NCI-H1694 (cell line): Measurements from ENCODE around the gene THAP12.

Experiments used
- DNase-seq: peaks from one replicate; lab custom pipeline; 2025; lab: John Stamatoyannopoulos, UW

THAP12 gene

DNA sequence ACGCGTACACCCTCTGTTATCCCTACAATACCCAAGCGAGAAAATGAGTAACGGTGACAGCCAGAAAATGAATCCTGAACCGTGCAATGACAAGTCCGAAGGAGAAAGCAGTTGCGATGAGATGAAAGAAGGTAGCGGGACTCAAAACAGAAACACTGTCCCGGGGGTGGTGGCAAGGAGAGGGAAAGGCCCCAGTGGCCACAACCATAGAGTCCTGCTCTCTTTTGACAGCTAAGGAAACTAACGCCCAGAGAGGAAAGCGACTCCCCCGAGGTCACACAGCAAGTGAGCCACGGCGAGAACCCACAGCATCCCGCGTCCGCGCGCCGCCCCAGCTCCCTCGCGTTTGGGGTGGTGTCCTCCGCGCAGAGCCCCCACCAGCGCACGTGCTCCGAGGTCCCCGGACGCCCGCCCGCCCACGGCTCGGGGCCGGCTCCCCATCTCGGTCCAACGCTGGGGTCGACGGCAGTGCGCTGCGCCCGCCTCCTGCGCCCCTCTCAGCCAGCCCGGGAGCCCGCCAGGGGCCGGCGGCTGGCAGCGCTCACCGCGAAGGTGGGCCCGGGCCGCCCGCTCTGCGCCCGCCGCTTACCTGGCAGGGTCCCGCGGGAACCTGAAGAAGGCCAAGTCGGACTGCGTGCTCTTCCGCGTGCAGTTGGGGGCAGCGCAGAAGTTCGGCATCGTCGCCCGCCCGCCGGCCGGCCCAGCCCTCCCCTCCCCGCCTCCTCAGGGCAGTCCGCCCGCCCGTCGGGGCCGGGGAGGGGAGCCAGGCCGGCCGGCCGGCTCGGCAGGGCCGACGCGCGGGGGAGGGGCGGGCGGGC is 564 bp downstream of the THAP12 start:
- DNase-seq = no peak

DNA sequence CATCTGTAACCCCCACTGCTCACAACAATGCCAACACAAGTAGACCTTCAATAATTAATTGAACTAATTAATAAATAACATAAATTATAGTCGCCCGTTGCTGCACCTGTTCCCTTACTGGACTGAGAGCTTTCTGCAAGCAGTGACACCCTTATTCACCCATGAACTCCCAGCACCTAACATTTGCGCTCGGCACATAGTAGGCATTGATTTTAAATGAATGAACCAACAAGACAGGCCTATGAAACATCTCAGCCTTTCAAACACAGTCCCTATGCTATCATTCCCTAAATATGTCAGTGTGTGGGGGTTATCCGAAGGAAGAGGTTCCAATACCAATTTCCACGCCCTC is 1.1 kb downstream of the THAP12 start:
- peak; percentile 7 for DNase-seq

DNA sequence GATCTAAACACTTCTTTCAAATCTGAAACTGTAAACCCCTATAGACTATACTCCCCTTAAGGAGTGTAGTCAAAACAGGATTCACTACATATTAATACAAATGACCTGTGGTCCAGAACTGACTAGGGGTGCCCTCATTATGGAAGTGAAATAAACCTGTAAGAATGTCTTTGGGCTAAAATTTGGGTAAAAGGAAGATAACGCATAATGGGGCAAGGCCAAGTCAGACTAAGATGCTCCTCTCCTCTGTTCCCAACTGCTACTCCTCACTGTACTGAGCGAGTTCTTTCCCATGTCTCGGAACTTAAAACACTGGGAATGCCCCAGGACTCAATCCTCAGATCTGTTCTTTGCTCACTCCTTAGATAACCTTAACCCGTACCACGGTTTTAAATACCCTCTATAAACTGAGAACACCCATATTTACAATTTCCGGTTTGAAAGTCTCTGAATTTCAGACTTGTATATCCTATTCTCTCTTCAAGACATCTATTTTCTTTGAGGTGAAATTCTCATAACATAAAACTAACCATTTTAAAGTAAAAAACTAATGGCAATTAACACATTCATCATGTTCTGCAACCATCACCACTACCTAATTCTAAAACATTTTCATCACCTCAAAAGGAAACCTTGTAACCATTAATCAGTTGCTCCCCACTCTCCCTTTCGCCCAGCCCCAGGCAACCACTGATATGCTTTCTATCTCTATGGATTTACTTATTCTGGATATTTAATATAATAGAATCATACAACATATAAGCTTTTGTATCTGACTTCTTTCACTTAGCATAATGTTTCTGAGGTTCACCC is 4.0 kb downstream of the THAP12 start:
- DNase-seq = no peak

DNA sequence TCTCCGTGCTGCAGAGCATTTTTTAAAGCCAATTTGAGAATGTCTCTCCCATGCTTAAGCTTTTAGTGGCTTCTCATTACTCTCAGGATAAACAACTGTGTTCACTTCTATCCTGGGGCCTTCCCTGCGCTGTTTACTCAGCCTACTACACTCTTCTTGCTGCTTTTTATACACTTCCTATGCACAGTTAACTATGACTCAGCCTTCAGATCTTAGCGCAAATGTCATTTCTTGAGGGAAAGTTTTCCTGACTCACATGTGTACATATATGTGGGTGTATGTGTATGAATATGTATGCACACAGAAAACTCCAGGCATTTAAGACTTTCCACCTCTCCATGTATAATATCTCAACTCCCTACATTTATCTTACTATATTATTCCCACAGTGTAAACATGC is 9.8 kb downstream of the THAP12 start:
- no peak for DNase-seq

DNA sequence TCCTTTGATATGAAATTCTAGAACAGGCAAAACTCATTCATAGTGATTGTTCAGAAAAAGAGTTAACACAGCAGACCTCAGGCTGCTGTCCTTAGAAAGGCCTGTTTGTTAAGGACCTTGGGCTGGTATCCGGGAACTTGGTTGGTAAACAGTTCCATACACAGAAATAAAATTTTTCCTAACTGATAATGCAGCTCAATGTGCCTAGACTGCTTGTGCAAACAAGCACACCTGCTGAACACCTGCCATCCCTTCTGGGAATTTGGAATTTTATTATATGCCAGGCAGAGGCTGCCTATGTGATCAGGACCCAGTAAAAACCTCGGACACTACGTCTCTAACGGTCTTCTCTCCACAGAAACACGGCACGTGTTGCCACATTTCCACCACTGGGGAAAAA is 11.5 kb downstream of the THAP12 start:
- DNase-seq = no peak

DNA sequence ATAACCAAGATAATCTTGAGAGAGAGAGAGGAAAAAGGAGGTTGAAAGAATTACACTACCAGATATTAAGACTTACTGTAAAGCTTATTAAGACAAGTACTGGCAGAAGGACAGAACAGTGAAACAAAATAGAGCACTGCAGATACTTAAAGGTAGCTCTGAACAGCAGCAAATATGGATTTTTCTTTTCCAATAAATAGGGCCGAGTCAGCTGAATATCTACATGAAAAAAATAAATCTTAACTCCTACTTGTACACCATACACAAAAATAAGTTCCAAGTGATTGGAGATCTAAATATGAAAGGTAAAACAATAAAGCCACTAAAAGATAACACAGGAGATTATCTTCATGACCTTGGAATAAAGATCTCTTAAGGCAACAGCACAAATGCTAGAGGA is 12.4 kb downstream of the THAP12 start:
- no peak for DNase-seq

DNA sequence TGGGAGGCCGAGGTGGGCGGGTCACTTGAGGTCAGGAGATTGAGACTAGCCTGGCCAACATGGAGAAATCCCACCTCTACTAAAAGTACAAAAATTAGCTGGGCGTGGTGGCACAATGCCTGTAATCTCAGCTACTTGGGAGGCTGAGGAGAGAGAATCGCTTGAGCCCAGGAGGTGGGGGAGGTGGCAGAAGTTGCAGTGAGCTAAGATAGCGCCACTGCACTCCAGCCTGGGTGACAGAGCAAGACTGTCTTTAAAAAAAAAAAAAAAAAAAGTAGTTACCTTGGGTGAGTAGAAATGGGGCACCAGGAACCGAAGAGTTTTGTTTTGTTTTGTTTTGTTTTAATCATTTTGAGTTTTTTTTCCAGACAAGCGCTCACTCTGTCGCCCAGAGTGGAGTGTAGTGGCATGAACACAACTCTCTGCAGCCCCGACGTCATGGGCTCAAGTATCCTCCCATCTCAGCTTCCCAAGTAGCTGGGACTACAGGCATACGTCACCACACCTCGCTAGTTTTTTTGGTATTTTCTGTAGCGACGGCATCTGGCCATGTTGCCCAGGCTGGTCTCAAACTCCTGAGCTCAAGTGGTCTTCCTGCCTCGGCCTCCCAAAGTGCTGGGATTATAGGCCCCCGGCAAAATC is 15.8 kb downstream of the THAP12 start:
- DNase-seq = no peak

DNA sequence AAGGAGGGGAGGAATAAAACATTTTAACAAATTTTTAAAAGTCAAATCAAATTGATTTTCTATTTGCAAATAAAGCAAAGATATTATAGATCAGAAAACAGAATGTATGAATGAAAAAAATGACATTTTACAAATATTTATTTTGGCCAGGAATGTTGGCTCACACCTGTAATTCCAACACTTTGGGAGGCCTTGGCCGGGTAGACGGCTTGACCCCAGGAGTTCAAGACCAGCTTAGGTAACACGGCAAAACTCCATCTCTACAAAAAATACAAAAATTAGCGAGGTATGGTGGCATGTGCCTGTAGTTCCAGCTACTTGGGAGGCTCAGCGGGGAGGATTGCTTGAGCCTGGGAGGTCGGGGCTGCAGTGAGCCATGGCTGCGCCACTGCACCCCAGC is 18.2 kb downstream of the THAP12 start:
- no peak for DNase-seq

DNA sequence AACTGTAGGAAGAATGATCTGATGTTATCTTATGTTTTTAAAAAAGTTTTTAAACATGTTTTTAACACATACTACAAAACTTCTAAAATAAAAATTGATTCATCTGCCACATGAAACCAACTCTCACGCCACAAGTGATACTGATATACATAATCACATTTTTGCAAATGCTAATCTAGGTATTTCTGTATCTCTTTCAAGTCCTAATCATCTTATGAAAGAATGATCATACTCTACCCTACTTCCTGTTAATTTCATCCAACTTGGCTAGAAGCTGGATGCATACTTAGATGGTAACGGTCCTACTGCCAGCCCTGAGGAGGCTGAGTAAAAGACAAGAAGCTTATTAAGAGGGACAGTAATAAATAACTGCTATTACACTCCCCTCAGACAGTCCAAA is 19.2 kb downstream of the THAP12 start:
- DNase-seq = no peak

DNA sequence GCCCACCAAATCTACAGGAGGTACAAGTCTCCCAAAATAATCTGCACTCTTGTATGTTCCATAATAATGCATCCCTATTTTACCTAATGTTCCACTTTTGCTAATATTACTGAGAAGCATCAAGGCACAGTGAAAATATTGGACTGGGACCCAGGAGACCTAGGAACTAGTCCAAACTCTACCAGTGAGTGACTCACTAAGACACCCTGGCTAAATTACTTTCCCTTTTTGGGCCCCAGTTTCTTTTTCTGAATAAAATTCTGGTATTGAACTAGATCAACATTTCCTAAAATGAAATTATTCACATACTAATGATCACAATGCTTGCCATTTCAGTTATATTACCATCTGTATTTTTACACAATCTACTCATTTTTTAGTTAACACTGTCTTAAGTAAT is 19.6 kb downstream of the THAP12 start:
- no peak for DNase-seq

DNA sequence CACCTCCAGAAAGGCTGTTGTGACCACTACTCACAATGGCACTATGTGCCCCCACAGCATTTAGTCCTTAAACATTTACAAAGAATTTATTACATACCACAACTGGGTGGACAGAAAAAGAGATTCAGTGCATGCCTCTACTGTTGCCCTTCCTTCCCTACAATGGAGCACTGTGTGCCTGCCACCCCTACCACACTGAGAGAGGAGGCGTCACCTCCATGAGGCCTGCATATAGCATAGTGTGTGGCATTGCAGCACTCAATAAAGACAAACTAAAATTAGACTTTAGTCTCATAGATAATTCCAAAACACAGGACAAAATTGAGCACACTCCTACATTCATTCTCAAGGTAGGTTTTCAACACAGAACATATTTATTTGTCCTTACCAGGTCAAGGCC is 25.8 kb downstream of the THAP12 start:
- no peak for DNase-seq

DNA sequence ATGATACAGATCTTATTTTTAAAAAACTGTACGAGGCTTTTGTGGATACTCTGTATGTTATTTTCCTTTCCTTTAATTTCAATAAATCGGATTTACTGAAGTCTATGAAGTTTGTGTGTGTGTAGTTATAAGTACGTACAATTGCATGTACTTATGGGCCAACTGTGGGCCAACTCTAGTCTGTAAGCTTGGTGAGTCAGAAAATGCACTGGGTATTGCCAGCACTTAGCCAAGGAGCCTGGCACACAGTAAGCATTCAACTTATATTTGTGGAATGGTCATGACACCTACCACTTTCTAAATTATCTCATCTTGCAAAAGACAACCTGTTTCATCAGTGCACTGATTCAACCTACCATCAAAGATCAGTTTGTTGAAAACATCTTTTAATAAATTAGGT is 32.6 kb downstream of the THAP12 start:
- no peak for DNase-seq

DNA sequence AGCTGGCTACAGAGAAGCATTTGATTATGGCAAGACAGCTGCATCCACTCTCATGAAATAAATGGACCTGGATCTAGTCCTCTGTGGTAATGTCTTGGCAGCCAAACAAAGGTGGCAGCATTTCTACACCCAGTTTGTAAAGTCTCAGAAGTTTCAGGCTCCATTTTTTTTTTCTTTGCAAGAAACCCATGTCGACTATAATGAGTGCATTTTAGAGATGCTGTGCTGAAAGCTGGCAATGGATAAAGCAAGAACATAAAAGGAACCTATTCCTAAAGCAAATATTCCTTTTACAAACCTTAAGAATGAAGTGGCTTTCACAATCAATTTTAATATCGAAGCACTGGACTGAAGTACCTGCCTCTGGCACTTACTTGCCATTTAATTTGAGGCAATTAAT is 33.5 kb downstream of the THAP12 start:
- no peak for DNase-seq

DNA sequence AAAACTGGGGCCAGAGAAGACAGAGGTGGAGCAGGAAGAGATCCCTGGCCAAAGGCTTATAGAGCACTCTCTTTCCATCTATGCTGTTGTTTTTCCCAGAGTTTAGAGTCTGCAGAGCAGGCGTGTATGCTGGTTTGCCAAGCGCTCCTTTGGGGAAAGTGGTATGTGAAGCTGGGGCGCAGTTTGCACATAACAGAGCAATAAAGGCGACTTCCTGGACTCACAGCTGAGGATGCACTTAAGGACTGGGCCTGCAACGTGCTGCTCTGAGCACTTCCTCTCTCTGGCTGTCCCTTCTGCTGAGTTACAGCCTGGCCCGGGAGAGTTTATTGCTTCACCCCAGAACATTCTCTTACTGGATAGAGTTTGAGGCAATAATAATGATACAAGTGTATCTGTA is 41.7 kb downstream of the THAP12 start:
- no peak for DNase-seq

DNA sequence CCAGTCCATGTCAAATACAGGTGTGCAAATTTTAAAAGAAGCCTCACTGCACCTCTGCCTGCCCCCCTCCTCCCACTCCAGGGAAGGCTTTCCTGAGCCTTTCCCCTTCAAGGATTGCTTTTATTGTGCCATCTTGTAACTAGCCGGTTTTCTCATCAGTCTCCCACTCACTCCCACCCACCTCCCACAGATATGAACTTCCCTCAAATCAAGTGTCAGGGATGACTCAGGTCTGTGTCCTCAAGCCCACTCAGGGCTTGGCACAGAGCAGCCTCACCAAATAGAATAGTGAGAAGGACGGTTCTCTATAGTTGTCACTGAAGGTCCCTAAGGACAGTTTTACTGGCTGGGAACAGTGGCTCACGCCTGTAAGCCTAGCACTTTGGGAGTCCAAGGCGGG is 43.0 kb downstream of the THAP12 start:
- no peak for DNase-seq

DNA sequence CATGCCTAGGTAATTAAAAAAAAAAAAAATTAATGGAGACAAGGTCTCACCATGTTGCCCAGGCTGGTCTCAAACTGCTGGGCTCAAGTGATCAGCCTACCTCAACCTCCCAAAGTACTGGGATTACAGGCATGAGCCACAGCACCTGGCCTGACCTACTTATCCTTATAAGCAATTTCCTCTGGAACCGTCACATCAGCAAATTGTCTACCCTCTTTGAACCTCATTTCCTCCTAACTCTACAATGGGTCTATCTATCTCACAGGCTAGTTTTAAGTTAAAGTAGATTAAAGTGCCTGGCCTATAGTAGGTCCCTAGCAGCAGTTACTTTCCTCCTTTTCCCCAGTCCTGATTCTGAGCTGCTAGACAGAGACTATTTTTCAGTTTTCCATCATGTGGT is 43.5 kb downstream of the THAP12 start:
- DNase-seq = no peak

DNA sequence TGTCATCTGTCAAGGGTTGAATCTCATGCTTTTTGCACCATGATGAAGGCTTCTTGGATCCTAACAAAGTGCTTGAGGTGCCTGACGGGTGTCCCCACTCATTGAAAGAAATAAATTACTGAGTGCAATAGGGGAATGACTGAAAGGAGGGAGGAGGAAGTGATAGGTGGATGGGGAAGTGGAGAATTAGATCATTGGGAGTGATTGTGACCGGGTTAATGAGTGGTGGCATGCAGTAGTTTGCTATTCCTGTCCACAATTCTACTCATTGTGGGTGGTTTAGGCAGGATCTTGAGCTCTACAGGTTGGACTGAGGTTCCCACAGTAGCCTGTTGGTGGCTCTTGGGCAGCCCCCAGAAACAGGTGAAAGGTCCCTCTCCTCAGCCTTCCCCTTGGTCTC is 44.3 kb downstream of the THAP12 start:
- no peak for DNase-seq

DNA sequence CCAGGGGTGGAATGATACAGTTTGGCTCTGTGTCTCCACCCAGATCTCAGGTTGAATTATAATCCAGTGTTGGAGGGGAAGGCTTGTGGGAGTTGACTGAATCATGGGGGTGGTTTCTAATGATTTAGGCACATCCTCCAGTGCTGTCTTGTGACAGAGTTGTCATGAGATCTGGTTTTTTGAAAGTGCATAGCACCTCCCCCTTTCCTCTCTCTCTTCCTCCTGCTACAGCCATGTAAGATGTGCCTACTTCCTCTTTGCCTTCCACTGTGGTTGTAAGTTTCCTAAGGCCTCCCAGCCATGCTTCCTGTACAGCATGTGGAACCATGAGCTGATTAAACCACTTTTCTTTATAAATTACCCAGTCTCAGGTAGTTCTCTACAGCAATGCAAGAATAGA is 45.1 kb downstream of the THAP12 start:
- DNase-seq = no peak

DNA sequence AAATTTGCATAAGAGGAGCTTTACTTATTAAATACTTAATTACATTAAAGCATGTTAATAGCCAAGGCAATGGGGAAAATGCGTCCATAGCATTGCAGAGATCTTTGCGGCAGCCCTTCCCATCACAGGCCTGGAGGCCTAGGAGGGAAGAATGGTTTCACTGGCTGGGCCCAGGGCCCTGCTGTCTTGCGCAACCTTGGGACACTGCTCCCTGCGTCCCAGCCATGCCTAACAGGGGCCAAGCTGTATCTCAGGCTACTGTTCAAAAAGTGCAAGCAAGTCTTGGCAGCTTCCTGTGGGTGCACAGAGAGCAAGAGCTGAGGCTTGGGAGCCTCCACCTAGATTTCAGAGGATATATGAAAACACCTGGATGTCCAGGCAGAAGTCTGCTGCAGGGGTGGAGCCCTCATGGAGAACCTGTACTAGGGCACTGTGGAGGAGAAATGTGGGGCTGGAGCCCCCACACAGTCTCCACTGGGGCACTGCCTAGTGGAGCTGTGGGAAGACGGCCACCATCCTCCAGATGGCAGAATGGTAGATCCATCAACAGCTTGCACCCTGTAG is 46.0 kb downstream of the THAP12 start:
- no peak for DNase-seq

DNA sequence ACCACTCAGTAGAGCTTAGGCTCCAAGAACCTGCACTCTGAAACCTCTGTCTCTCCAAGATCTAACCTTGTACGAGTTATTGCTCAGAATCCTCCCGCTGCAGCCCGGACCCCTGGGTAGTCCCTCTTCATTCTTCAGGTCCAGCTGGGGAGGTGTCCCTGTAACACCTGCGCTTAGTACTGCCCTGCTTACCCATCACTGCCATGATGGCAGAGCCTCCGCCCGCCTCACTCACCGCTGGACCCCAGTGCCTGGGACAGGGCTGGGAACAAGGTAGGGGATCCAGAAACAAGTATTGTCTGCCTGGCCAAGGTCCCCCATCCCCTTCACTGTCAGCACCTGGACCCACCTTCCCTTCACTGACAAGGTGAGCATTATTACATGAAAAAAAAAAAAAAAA is 50.3 kb downstream of the THAP12 start:
- no peak for DNase-seq

DNA sequence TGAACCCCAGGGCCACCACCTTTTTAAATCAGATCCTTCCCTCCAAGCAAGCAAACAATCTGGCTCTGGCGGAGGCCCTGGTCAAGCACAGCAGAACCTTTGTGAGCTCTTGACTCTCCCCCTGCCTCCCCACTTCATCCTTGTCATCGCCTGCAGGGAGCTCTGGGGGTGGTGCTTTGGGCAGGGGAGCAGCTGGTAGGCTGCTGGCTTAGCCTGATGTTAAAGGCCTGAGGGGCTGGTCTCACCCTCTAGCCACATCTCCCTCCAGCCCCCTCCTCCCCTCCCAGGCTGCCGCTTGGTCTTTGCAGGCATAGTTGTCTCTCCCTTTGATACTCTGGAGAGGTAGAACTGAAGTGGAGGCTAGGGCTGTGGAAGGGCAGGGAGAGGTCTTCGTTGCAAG is 50.9 kb downstream of the THAP12 start:
- no peak for DNase-seq

DNA sequence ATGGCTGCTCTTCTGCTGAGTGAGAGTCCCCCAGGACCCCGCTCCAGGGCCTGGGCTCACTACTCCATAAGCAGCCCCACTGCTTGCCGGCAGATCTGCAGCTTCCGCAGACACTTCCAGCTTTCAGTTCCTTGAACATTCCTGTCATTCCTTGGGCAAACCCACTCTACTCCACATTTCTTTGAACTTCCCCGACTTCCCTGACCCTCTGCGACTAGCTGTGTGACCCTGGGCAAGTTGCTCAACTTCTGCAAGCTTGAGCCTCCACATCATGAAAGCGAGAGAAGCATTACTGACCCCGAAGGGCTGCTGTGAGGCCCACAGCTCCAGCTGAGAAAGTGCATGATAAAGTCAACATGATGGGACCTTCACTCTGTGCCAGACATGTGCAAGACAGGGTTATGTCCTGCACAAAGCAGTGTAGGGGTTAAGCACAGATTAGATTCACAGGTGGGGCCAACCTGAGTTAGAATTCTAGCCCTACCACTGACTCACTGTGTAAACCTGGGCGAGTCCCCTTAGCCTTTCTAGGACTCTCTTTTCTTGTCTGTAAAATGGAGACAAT is 51.8 kb downstream of the THAP12 start:
- no peak for DNase-seq
